Activated T-cell treated with anti-CD3 and anti-CD28 coated beads for 24 hours (primary cell): ENCODE measurements around the gene COG7.
"Not testable (repeated sequence)": the region's sequence is repeated elsewhere in the genome, so short reads cannot be mapped to it uniquely, and the experiment has no call there.

Experiments used
- DNase-seq: peaks from one replicate; pipeline ENCODE4 v3.0.0-alpha.2; 2020; ENCODE audit warnings: low read depth

Gene COG7

DNA sequence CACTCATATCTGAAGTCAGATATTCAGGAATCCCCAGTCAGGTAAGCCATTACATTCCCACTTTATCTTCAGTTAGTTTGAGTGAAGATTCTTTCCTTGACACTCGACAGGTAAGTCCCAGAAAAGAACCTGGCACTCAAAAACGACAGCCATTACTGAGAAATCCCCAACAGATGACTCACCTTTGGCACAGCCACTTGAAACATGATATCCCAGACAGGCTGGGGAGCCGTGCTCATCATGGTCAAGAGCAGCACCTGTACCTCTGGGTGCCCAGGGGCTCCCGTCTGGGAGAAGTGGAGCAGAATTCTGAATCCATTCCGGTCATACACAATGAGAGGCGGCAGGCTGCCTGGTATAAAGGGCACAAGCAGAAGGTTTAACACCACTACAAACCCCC lies 16.8 kb upstream of the COG7 start:
- no peak for DNase-seq

DNA sequence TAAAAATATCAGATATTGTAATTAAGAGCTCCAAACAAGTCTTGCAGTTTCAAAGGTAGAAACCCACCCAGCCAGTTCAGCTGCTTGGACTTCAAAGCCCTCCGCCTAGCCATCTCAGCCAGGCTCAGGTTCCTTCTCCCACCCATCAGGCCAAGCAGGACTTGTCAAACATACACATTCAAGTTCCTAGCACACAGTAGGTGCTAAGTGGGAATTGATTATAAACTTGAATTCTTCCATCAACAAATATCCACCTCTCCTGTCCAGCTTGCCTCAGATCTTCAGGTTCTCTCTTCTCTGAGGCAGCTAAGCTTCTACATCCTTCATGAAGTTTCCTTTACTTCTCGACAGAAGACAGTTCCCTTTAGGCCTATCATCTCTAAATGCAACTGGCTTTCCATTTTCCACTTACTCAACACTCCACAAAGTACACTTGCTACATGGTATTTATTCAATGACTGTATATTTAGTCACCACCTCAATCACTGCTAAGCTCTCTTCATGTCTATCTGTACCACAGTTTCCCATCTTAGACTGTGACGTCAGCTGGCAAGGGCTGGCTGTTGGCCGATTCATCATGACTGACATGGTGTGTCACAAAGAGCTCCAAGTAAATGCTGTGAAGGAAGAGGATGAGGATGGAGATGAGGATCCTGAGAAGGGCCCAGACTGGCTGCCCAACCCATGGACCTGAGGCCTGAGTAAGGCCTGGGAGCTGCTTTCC lies 13.3 kb upstream of the COG7 start:
- no peak for DNase-seq

DNA sequence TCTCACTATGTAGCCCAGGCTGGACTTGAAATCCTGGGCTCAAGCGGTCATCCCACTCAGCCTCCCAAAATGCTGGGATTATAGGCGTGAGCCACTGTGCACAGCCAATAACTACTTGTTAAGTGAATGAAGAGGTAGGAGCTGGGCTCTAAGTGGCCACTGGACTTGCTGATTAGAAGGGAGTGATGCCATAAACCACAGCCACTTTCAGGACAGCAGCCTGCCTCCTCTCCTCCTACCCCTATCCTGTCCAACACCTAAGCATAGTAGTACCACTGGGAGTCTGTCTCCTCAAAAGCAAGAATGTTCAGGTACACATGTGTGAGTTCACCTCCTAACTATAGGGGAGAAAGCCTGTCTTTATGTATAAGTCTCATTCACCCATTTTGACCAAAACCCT lies 12.2 kb upstream of the COG7 start:
- no peak for DNase-seq

DNA sequence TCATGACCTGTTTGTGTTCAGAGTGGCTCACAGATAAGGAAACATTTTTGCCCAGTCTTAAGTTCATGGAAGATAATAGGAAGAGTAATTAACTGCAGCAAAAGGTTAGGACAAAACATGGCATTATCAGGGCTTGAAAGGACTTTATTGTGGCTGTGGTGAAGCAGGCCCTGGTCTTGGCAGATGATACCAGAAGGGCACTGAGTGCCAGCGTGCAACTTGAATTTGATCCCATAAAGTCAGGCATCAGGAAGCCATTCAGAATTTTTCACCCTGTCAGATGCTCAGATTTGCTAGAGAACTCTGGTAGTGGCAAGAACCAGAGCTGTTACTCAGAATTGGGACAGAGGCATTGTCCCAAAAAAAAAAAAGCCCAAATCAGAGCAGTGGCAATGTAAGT lies 11.2 kb upstream of the COG7 start:
- no peak for DNase-seq

DNA sequence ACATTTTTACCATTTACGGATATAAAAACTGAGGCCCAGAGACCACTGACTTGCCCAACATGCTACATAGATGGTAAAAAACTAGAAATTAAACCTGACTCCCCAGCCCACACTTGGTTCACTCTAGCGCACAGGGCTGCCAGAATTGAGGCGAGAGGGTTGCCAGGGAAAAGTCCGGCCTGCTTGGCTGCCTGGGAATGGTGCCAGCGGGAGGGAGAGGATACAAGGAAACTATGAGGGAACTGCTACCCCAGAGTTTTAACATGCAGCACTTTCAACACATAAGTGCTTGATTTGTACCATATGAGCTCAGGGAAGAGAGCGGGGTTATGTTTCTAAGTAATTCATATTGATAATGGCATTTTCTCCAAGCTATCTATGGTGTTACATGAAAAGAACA lies 10.0 kb upstream of the COG7 start:
- not testable (repeated sequence) for DNase-seq

DNA sequence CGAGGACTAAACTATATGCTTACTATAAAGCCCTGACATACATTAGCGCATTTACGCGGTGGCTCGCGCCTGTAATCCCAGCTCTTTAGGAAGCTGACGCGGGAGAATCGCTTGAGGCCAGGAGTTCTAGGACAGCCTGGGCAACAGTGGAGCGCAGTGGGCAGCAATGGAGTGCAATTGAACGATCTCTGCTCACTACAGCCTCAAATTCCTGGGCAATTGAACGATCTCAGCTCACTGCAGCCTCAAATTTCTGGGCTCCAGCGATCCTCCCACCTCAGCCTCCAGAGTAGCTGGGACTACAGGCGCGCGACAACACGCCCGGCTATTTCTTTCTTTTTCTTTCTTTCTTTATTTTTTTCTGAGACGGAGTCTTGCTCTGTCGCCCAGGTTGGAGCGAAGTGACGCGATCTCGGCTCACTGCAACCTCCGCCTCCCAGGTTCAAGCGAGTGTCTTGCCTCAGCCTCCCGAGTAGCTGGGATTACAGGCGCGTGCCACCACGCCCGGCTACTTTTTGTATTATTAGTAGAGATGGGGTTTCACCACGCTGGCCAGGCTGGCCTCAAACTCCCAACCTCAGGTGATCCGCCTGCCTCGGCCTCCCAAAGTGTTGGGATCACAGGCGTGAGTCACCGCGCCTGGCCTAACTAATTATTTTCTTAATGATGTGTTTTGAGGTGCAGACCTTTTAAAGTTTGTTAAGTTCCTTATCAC lies 506 bp upstream of the COG7 start:
- DNase-seq, result no peak

DNA sequence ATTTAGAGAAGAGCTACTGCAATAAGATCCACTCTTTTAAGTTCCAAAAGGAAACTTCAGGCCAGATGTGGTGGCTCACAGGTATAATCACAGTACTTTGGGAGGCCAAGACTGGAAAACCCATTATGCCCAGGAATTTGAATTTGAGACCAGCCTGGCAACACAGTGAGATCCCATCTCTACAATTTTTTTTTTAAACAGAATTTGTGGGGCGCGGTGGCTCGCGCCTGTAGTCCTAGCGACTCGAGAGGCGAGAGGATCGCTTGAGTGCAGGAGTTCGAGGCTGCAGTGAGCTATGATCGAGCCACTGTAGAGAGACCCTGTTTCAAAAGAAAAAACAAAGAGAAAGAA lies 793 bp downstream of the COG7 start:
- DNase-seq, result no peak

DNA sequence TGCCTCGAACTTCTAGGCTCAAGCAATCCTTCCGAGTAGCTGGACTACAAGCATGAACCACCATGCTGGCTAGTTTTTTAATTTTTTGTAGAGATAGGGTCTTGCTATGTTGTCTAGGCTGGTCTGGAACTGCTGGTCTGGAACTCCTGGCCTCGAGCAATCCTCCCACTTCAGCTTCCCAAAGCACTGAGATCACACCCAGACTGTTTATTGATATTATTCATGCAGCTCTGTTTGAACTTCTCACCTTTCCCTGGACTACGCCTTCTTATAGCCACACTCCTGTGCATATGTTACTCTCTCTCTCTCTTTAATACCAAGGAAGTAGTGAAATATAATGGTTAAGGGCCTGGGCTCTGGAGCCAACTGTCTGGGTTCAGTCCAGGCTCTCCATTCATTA lies 4.6 kb downstream of the COG7 start:
- no peak for DNase-seq

DNA sequence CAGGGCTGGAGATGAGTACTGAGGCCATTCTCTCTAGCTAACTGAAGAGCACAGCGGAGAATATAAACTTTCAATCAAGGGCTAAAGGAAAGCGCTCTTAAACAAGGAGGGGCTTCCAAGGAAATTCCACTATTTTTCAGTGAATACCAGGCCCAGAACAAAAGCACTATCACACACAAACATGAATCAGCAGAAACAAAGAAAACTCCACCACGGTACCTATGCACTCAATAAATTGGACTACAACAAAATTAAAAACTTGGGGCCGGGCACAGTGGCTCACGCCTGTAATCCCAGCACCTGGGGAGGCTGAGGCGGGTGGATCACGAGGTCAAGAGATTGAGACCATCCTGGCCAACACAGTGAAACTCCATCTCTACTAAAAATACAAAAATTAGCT lies 15.4 kb downstream of the COG7 start:
- DNase-seq, result not testable (repeated sequence)

DNA sequence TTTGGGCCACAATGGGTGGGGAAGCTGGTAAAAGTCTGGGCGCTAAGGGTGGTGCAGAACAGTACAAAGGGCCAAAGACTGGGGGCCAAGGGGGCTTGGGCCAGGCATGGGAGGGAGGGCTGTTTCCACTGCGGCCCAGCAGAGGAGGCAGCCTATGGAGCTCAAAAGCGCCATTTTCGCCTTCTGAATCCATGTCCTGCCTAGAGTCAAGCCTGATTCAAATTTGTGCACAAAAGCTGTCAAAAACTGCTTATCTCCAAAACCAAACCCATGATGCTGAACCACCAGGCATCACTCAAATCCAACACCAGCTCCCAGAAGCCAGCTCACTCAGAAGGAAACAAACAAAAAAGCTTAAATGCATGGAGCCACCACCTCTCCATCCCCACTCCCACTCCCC lies 16.0 kb downstream of the COG7 start:
- no peak for DNase-seq

DNA sequence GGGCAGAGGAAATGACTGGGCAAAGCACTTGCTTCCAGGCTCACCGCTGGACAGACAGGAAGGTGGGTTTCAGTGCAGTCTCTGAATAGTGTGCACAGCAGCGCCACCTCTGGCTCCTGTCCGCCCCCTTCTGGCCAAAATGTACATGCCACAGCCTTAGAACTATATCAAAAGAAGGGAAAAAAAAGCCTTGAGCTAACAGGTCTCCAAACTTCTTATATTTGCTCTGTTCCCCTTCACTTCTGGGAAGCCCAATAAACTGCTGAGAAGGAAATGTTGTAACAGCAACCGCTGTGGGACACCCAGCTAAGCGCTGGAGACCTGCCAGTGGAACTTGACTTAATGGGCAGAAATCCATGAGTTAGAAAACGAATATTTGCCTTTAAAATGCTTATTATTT lies 17.5 kb downstream of the COG7 start:
- DNase-seq, result peak; percentile 46

DNA sequence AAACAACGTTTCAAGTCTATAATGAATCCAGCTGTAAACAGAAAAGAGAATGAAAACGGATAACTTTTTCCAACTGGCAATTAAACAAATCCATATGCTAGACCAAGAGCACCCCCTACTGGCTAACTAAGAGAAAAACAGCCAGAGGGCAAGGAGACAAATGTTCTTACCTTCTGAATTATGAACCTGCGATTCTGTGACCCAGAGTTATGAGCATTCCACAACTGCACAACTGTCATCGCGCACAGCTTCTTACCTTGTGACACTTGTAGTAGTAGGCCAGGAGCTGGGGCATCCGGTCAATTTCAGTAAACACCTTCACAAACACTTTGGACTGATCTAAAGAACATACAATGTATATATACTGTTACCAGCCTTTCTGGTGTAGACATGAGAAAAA lies 18.6 kb downstream of the COG7 start:
- no peak for DNase-seq

DNA sequence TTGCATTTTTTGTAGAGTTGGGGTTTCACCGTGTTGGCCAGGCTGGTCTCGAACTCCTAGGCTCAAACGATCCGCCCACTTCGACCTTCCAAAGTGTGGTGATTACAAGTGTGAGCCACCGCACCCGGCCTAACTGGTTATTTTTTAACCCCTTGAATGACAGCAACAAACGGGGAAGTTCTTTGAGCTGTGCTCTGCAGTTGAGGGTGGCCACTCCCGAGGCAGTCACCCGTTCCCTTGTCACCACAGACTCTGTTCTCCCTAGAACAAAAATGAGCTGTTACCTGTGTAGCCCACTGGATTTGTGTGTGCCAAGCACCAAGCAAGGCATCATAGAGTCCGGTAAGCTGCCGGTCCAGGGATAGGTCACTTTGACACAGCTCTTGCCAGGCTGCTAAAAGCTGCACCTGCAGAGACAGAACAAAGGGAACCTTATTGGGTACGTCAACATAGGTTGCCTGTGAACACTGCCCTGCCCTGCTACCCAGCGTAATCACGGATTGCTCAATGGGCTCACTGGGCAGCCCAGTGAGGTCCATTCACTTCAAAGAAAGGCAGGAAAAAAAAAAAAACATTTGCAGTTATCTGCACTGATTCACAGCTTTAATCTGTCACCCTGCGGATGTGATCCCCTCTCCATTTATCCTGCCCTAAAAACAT lies 19.6 kb downstream of the COG7 start:
- no peak for DNase-seq

DNA sequence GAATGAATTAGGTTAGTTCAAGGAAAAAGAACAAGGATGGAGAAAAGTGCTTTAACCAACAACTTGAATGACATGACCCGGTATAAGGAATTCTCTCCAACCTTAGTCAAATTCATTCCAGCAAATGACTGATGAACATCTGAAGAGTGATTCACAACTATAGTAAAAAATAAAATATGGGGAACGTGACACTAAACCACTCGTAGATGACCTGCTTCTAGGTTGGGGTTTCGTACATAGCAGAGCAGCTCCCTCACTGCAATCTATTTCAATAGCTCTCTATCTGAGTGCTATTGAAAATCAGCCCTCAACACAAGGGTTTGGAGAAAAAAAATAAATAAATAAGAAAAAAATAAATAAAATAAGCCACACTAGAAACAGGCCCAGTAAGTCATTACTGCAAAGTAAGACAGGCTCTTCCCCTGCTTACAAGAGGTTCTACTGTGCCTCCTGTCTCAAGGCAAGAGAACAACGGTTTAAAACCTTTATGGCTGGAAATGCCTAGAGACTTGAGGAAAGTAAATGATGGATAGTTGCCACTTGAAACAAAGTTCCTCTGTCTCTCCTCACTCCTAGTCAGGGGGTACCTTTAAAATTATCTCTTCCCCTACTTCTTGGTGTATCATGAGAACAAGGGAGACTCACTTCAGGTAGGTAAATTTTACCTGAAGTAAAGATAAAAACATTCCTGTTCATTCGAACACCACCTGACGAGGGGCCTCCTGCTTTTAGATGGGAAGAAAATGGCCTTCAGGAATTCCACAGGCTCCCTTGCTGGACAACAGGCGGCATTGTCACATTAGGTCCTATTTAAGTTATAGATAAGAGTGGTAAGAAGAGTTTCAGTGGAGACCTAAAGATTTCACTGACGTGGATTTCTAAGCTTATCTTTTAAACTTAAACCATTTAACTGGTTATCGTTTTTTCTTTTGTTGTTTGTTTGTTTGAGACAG lies 20.5 kb downstream of the COG7 start:
- DNase-seq, result no peak

DNA sequence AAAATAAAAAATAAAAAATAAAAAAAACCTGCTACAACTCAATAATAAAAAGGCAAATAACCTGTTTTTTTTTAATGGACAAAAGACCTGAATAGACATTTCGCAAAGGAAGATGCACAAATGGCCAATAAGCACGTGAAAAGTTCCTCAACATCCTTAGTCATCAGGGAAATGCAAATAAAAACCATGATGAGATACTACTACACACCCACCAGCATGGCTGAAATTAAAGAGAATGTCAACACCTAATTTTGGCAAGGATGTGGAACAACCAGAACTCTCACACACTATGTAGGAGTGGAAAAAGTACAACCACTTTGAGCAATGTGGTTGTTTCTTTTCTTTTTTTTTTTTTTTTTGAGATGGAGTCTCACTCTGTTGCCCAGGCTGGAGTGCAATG lies 24.6 kb downstream of the COG7 start:
- DNase-seq, result no peak

DNA sequence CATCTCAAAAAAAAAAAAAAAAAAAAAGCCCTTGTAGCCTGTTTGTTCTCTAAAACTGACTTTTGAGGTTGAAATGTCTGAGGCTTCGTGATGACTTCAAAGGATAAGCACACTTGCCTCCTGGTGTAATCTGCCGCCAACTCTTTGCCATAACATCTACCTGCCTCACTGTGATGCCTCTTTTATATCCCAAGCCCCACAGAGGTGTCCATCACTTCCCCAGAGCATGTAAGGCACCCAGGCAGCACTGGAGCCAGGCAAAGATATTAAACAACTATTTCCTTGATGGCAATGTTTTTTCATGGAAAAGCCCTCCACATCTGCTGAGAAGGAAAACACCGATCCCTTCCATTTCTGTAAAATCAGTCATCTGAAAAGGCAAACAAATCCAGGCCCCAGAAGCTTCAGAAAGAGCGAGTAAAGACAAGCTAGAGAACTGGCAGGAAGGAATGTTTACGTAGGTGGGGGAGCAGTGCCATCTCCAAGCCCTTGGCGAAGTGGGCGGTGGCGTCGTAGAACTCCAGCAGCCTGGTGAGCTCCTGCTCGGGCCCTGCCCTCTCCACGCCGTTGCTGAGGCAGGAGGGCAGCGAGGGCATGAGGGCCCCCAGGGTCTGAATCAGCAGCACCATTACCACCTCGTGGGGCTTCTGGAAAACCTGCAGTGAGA lies 28.6 kb downstream of the COG7 start:
- no peak for DNase-seq

DNA sequence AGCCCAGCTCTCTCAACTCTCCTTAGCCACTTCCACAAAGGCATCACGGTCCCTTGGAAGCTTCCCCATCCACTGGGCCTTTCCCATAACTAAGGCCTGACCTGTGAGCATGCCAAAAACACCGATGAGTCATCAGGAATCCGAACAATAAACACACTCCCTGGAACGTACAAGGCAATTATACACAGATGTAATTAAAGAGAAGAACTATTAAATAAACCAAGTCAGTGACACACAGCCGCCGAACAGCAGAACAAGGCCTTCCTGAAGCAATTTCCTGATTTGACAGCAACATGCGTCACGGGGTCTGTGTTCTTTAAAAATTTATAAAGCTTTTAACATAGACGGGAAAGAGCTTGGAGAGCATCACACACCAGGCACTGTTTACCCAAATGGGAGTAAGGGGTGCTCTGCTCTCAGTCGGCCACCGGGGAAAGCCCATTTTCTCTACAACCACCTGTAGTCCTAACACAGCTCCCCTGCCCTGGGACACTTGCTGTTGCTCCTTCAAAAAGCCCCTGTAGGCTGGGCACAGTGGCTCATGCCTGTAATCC lies 29.4 kb downstream of the COG7 start:
- DNase-seq, result no peak

DNA sequence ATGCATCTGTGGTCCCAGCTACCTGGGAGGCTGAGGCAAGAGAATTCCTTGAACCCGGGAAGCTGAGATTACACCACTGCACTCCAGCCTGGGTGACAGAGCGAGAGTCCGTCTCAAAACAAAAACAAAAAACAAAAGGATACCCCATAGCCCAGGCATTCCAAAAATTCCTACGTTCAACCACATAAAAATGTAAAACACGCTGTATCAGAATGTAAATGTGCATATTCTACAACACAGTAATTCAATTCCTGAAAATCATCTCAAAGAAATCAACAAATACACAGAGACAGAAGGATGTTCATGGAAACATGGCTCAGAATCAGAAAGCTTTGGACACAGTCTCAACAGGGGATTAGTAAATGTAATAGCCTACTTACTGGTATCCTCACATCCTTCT lies 33.0 kb downstream of the COG7 start:
- DNase-seq, result no peak

DNA sequence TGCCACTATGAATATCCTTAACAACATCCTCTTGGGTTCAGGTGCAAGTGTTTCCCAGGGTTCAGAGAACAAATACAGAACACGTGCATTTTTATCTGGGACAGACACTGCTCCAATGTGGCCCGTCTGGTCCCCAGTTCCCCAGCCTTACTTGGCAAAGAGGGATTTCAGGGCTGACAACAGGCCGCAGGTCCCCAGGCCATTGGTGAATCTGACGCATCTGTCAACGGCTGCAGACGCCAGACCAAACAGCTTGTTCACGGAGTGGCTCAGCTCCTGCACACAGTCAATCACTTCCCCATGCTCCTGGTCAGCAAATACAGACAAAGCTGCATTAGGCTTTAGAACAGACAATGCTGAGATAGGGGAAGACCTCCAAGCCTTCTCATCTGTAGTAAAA lies 36.2 kb downstream of the COG7 start:
- DNase-seq, result no peak

DNA sequence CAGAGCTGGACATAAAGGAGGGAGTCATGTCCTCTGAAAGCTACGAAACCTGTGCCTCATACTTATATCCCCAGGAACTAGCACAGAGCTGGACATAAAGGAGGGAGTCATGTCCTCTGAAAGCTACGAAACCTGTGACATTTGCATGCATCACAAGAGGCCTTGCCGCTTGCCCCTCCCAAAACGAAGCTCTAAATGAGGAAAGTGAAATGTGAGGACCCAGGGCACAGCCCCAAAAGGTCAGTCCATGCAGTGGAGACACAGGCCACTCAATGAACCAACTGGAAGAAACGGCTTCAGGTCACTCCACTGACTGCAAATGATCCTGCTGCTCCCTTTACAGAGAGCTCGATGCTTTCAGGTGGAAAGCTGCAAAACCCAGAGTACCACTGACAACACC lies 38.3 kb downstream of the COG7 start:
- no peak for DNase-seq

DNA sequence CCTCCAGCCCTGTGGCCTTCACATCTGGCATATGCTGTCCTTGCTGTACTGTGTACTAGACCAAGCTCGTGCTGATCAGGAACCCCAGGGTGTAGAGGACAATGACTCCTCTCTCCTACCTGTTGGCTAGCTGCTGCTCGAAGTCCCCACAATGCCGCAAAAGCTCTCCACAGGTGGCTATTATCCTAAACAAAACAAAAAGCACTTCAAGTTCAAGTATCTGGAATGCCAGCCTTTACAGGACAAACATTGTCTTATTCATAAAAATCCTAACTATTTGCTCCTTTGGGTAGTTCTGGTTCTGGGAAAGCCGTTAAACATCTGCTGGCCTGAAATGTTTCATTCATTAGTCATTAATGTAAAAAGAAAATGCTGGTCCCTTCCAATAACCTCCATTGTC lies 42.8 kb downstream of the COG7 start:
- no peak for DNase-seq

DNA sequence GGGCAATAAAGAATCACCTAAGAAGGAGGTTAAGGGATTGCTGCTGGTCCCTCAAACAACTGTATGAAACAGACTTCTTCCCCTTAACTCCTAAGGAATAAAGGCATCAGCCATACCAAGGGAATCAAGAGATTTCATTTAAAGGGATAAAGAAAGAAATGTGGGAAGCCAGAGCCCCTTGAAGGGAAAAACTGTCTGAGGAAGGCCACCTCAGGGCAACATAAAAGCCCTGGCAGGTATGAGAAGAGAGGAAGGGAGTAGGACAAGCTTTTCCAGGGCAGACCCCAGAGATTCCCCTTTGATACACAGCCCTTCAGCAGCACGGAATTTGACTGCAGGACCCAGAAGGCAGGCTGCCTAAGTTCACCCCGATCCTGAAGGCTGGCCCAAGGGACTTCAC lies 43.5 kb downstream of the COG7 start:
- DNase-seq, result no peak
